Coronary artery (tissue), 2 donors: ENCODE measurements around the gene CLASP2.
"Not testable (repeated sequence)": the region's sequence is repeated elsewhere in the genome, so short reads cannot be mapped to it uniquely, and the experiment has no call there.

ENCODE experiments used
- DNase-seq: peaks from one replicate; pipeline ENCODE4 v3.0.0-alpha.2; 2017; ENCODE audit warnings: low spot score
- H3K27ac ChIP-seq, 2 donors: fragments of 200-600 bp; sonication (generic); one replicate each; pipeline ENCODE4 v1.5.1; 2016 to 2019
- H3K4me3 ChIP-seq: fragments of 200-600 bp; sonication (generic); 2 replicates; pipeline ENCODE4 v1.5.1; 2016; ENCODE audit warnings: mild to moderate bottlenecking, moderate library complexity
- TF ChIP-seq, protein P1 (sequence below): fragments of 200-600 bp; sonication (generic); IDR thresholded peaks from one replicate; pipeline ENCODE4 v1.5.1; 2019; ENCODE audit warnings: antibody characterized with exemption

The CLASP2 gene

DNA sequence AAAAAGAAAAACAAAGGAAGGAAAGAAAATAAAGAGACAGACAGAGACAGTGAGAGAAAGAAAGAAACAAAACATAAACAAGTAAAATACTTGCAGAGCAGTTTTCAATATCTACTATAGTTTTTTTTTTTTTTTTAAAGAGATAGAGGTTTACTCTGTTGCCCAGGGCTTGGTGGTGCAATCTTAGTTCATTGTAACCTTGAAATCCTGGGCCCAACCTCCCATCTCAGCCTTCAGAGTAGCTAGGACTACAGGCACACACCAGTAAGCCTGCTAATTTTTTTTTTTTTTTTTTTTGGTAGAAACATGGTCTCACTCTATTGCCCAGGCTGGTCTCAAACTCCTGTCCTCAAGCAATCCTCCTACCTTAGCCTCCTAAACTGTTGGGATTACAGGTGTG is 23.1 kb downstream of the CLASP2 start:
- no peak for DNase-seq
- H3K27ac ChIP-seq: no peak overlapping the region
- no peak overlapping the region for H3K4me3 ChIP-seq
- TF ChIP-seq, protein P1, sequence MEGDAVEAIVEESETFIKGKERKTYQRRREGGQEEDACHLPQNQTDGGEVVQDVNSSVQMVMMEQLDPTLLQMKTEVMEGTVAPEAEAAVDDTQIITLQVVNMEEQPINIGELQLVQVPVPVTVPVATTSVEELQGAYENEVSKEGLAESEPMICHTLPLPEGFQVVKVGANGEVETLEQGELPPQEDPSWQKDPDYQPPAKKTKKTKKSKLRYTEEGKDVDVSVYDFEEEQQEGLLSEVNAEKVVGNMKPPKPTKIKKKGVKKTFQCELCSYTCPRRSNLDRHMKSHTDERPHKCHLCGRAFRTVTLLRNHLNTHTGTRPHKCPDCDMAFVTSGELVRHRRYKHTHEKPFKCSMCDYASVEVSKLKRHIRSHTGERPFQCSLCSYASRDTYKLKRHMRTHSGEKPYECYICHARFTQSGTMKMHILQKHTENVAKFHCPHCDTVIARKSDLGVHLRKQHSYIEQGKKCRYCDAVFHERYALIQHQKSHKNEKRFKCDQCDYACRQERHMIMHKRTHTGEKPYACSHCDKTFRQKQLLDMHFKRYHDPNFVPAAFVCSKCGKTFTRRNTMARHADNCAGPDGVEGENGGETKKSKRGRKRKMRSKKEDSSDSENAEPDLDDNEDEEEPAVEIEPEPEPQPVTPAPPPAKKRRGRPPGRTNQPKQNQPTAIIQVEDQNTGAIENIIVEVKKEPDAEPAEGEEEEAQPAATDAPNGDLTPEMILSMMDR: no peak

GRCh38 chr3:33690341-33690740 is 27.7 kb downstream of the CLASP2 start:
- TF ChIP-seq, protein P1: no peak
- Histone ChIP-seq H3K4me3 (no peak overlapping the region), H3K27ac (no peak overlapping the region)
- DNase-seq: no peak

DNA sequence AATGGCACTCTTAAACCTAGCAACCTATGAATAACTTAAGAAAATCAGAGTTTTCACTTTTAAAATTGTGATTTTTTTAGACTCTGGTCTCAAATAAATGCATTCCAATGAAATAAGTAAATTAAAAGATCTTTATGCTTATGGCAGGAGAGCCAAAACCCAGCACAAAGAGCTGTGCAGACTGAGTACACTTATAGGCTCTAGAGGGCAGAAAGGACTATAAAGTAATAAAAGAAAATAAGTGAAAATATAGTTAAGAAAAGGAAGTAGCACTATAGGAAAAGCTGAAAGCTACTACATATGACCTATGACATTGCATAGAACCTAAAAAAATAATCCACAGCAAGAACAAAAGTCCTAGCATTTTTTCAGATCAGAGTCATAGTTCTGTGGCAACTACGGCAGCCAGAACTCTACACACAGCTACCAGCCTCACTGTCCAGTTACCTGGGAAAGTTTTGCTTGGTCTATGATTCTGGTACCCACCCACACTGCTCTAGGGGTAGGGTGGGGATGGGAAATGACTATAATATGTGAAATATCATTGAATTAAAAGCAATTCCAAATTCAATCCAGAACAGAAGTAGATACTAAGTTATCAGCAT is 30.5 kb downstream of the CLASP2 start:
- H3K27ac ChIP-seq: no peak overlapping the region
- DNase-seq: no peak
- TF ChIP-seq, protein P1: no peak
- H3K4me3 ChIP-seq: no peak overlapping the region

DNA sequence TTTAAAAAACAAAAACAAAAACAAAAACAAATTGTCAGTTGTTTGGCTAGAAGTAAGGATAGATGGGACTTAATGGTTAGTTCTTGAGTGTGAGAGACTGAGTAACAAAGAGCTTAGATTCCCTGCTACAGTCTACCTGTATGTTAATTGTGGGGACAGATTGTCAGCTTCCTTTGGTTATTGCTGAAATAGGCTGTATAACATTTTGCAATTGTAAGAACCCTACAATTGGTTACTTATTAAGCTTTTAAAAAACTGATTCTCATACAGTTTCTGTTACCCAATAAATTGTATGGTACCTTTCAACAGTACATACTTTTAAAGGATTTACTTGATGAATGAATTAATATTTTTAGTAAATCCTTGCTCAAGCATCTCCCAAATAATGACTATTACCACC is 35.3 kb downstream of the CLASP2 start:
- Histone ChIP-seq H3K4me3 (no peak overlapping the region), H3K27ac (no peak overlapping the region)
- no peak for DNase-seq
- TF ChIP-seq, protein P1: no peak

DNA sequence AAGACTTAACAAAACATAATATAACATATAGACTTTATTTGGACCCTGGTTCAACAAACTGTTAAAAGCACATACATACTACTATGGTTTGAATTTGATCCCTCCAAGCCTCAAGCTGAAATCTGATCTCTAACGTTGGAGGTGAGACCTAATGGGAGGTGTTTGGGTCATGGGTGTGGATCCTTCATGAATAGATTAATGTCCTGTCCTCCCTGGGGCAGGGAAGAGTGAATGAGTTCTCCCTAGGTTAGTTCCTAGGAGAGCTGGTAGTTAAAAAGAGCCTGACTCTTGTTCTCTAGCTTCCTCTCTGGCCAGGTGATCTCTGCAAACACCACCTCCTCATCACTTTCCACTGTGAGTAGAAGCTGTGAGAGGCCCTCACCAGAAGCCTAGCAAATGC is 36.4 kb downstream of the CLASP2 start:
- Histone ChIP-seq H3K27ac (no peak overlapping the region), H3K4me3 (no peak overlapping the region)
- TF ChIP-seq, protein P1: no peak
- DNase-seq: no peak

DNA sequence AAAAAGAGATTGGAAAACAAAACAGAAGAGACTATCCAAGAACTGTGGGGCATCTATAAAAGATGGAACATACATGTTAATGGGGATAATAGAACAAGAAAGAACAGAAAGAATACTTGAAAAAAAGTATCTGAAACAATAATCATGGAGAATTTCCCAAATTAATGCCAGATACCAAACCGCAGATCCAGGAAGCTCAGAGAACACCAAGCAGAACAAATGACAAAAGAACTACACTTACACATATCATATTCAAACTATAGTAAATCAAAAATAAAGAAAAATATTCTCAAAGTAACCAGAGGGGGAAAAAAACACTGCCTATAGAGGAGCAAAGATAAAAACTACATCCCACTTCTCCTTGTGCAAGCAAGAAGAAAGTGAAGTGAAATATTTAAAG is 40.0 kb downstream of the CLASP2 start:
- no peak overlapping the region for H3K4me3 ChIP-seq
- no peak for DNase-seq
- TF ChIP-seq, protein P1: no peak
- H3K27ac ChIP-seq: no peak overlapping the region

GRCh38 chr3:33673436-33673835 is 44.6 kb downstream of the CLASP2 start:
- not testable (repeated sequence) for H3K4me3 ChIP-seq, H3K27ac ChIP-seq, DNase-seq

DNA sequence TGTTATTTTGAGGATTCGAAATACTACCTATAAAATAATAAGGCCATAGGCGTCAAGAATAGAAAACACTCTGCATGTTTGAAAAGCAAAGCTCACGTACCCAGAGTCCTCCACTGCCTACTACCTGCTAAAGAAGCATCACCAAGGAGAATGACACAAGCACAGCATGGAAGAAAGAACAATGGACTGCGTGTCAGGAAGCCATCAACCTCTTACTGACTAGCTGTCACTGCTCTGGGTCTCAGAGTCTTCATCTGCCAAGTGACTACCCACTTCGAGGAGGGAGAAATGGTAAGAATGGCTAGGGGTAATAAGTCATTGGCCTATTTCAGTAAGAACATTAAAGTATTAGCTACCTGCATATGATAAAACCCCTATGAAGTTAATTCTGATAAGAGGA is 49.4 kb downstream of the CLASP2 start:
- Histone ChIP-seq H3K27ac (no peak overlapping the region), H3K4me3 (no peak overlapping the region)
- no peak for DNase-seq
- TF ChIP-seq, protein P1: no peak
